ENCODE results near the gene C1orf198.
"Not testable (repeated sequence)": the region's sequence is repeated elsewhere in the genome, so short reads cannot be mapped to it uniquely, and the experiment has no call there.

The C1orf198 gene

GRCh38 chr1:230858918-230859729 is 9.2 kb downstream of the C1orf198 start:
- no peak for DNase-seq

GRCh38 chr1:230858236-230858820 is 10.0 kb downstream of the C1orf198 start:
- DNase-seq: no peak

- no peak for DNase-seq
Measured at GRCh38 chr1:230857822-230858221, 10.5 kb downstream of the C1orf198 start.

GRCh38 chr1:230857077-230857476 is 11.2 kb downstream of the C1orf198 start:
- no peak for DNase-seq

GRCh38 chr1:230855886-230856285 is 12.4 kb downstream of the C1orf198 start:
- DNase-seq: no peak

GRCh38 chr1:230854423-230854822 is 13.9 kb downstream of the C1orf198 start:
- no peak for DNase-seq

- no peak for DNase-seq
Measured at GRCh38 chr1:230853731-230854130, 14.6 kb downstream of the C1orf198 start.

- no peak for DNase-seq
Measured at GRCh38 chr1:230852959-230853358, 15.4 kb downstream of the C1orf198 start.

GRCh38 chr1:230851291-230851691 is 17.0 kb downstream of the C1orf198 start:
- no peak for DNase-seq

- DNase-seq: no peak
Measured at GRCh38 chr1:230850547-230850946, 17.8 kb downstream of the C1orf198 start.

- DNase-seq: no peak
Measured at GRCh38 chr1:230849451-230850224, 18.7 kb downstream of the C1orf198 start.

GRCh38 chr1:230848235-230848634 is 20.1 kb downstream of the C1orf198 start:
- no peak for DNase-seq

- not testable (repeated sequence) for DNase-seq
Measured at GRCh38 chr1:230845184-230845583, 23.1 kb downstream of the C1orf198 start.

- DNase-seq: no peak
Measured at GRCh38 chr1:230844561-230844960, 23.8 kb downstream of the C1orf198 start.

- no peak for DNase-seq
Measured at GRCh38 chr1:230843503-230844309, 24.6 kb downstream of the C1orf198 start.

- DNase-seq: no peak
Measured at GRCh38 chr1:230842801-230843200, 25.5 kb downstream of the C1orf198 start.

GRCh38 chr1:230839173-230839572 is 29.1 kb downstream of the C1orf198 start:
- DNase-seq: no peak

- no peak for DNase-seq
Measured at GRCh38 chr1:230836793-230837192, 31.5 kb downstream of the C1orf198 start.

- no peak for DNase-seq
Measured at GRCh38 chr1:230836347-230836746, 32.0 kb downstream of the C1orf198 start.

- DNase-seq: no peak
Measured at GRCh38 chr1:230834292-230834691, 34.0 kb downstream of the C1orf198 start.

GRCh38 chr1:230833511-230833910 is 34.8 kb downstream of the C1orf198 start:
- DNase-seq: no peak

- DNase-seq: no peak
Measured at GRCh38 chr1:230832476-230832875, 35.8 kb downstream of the C1orf198 start.

GRCh38 chr1:230831771-230832170 is 36.5 kb downstream of the C1orf198 start:
- no peak for DNase-seq
